DND-41 (cell line): ENCODE results near the gene PCGF2.

Experiments
- ATAC-seq: fragments of 200-7000 bp; cut with Tn5 transposase; 3 replicates; pipeline ENCODE4 v1.9.1; 2021; ENCODE audit warnings: low read depth; ENCODE audit not compliant: insufficient read depth
- DNase-seq: peaks from one replicate; pipeline ENCODE4 v3.0.0-alpha.2; 2020
- H2AFZ ChIP-seq: 2 replicates; pipeline ENCODE4 v1.6.0; 2012; ENCODE audit warnings: low read depth, low read length
- H3K27ac ChIP-seq: 2 replicates; pipeline ENCODE4 v1.5.1; 2012; ENCODE audit warnings: low read length, inconsistent platforms
- H3K27me3 ChIP-seq: fragments of 200-600 bp; sonication (generic); 2 replicates; pipeline ENCODE4 v1.6.0; 2012; ENCODE audit warnings: low read length, mild to moderate bottlenecking, inconsistent platforms; ENCODE audit not compliant: insufficient read depth, poor library complexity
- H3K36me3 ChIP-seq: 2 replicates; pipeline ENCODE4 v1.5.1; 2012; ENCODE audit warnings: low read length, inconsistent platforms; ENCODE audit not compliant: insufficient read depth
- H3K4me1 ChIP-seq: 2 replicates; pipeline ENCODE4 v1.5.1; 2012; ENCODE audit warnings: mild to moderate bottlenecking, low read length; ENCODE audit not compliant: insufficient read depth
- H3K4me2 ChIP-seq: 2 replicates; pipeline ENCODE4 v1.6.0; 2012; ENCODE audit warnings: mild to moderate bottlenecking, moderate library complexity, low read length, inconsistent platforms; ENCODE audit not compliant: insufficient read depth
- H3K4me3 ChIP-seq, 2 experiments: fragments of 200-600 bp in 1 of 2; shearing (Covaris generic) in 1 of 2; 2 replicates each; pipeline ENCODE4 v1.5.1; 2012 to 2016; ENCODE audit warnings: inconsistent platforms in 2 of 2, low read length in 2 of 2, mild to moderate bottlenecking in 2 of 2, low read depth in 1 of 2, moderate library complexity in 1 of 2
- H3K79me2 ChIP-seq: 2 replicates; pipeline ENCODE4 v1.6.0; 2012; ENCODE audit warnings: low read length, inconsistent platforms; ENCODE audit not compliant: insufficient read depth
- H3K9ac ChIP-seq: 2 replicates; pipeline ENCODE4 v1.6.0; 2012; ENCODE audit warnings: low read depth, mild to moderate bottlenecking, inconsistent platforms, low read length, moderate library complexity
- H3K9me3 ChIP-seq: 2 replicates; pipeline ENCODE4 v1.5.1; 2012; ENCODE audit warnings: low read length, moderate library complexity, mild to moderate bottlenecking, inconsistent platforms; ENCODE audit not compliant: insufficient read depth, severe bottlenecking
- H4K20me1 ChIP-seq: 2 replicates; pipeline ENCODE4 v1.6.0; 2012; ENCODE audit warnings: low read length; ENCODE audit not compliant: insufficient read depth
- CTCF ChIP-seq: IDR thresholded peaks from 2 replicates; pipeline ENCODE4 v1.5.1; 2012; ENCODE audit warnings: borderline replicate concordance, low read length, moderate library complexity, mild to moderate bottlenecking; ENCODE audit not compliant: poor library complexity, severe bottlenecking; ENCODE audit errors: extremely low read depth
- EZH2 ChIP-seq: IDR thresholded peaks from 3 replicates; pipeline ENCODE4 v1.6.1; 2012; ENCODE audit warnings: borderline replicate concordance, low read depth, mild to moderate bottlenecking, moderate library complexity, low read length, inconsistent platforms; ENCODE audit not compliant: severe bottlenecking

PCGF2 gene

GRCh38 chr17:38713456-38714075, 34.6 kb downstream of the PCGF2 start:
- no peak overlapping the region for H3K4me2 ChIP-seq
- H4K20me1 ChIP-seq: peaks cover 16% of the 10 kb centered on the region; the same call in 1 of the 2 replicates
- peaks cover 16% of the 10 kb centered on the region for H3K79me2 ChIP-seq
- H3K4me1 ChIP-seq: no peaks in the 10 kb centered on the region
- DNase-seq (no peak), ATAC-seq (no peak)
- H2AFZ ChIP-seq: no peak overlapping the region
- peaks cover 95% of the 10 kb centered on the region for H3K36me3 ChIP-seq
- no peak overlapping the region for H3K9ac ChIP-seq
- H3K9me3 ChIP-seq: no peaks in the 10 kb centered on the region
- no peaks in the 10 kb centered on the region for H3K27me3 ChIP-seq
- no peak overlapping the region for H3K4me3 ChIP-seq
- no peak overlapping the region for H3K27ac ChIP-seq
- TF ChIP-seq CTCF (no peak), EZH2 (no peak)

- Histone ChIP-seq H3K79me2 (peaks cover 25% of the 10 kb centered on the region), H3K36me3 (peaks cover 97% of the 10 kb centered on the region), H3K9ac (no peak overlapping the region), H3K4me3 (no peak overlapping the region), H3K27ac (no peak overlapping the region), H3K27me3 (no peaks in the 10 kb centered on the region), H2AFZ (no peak overlapping the region), H4K20me1 (peaks cover 24% of the 10 kb centered on the region; the same call in 1 of the 2 replicates), H3K9me3 (no peaks in the 10 kb centered on the region), H3K4me1 (peaks cover 4% of the 10 kb centered on the region), H3K4me2 (no peak overlapping the region)
- DNase-seq: no peak
- no peak for ATAC-seq
- TF ChIP-seq EZH2 (no peak), CTCF (no peak)
Observed at GRCh38 chr17:38712593-38712992, 35.5 kb downstream of the PCGF2 start.

GRCh38 chr17:38711792-38712571, 36.2 kb downstream of the PCGF2 start:
- ATAC-seq: no peak
- TF ChIP-seq EZH2: no peak
- no peak for TF ChIP-seq CTCF
- H4K20me1 ChIP-seq: peaks cover 30% of the 10 kb centered on the region; the same call in 1 of the 2 replicates
- no peak overlapping the region for H3K4me2 ChIP-seq
- H3K36me3 ChIP-seq: peaks cover 97% of the 10 kb centered on the region
- no peaks in the 10 kb centered on the region for H3K9me3 ChIP-seq
- peaks cover 11% of the 10 kb centered on the region for H3K4me1 ChIP-seq
- no peaks in the 10 kb centered on the region for H3K27me3 ChIP-seq
- no peak overlapping the region for H3K27ac ChIP-seq
- no peak overlapping the region for H2AFZ ChIP-seq
- H3K9ac ChIP-seq: no peak overlapping the region
- no peak for DNase-seq
- H3K79me2 ChIP-seq: peaks cover 31% of the 10 kb centered on the region
- no peak overlapping the region for H3K4me3 ChIP-seq
